T-helper 9 cell (primary cell): Measurements from ENCODE around the gene RSPH3.
"Not testable (repeated sequence)": the region's sequence is repeated elsewhere in the genome, so short reads cannot be mapped to it uniquely, and the experiment has no call there.

ENCODE experiments used
- DNase-seq: peaks from one replicate; pipeline ENCODE4 v3.0.0-alpha.2; 2020

Gene RSPH3

GRCh38 chr6:158972241-158973233, 27.5 kb downstream of the RSPH3 start:
- no peak for DNase-seq

DNA sequence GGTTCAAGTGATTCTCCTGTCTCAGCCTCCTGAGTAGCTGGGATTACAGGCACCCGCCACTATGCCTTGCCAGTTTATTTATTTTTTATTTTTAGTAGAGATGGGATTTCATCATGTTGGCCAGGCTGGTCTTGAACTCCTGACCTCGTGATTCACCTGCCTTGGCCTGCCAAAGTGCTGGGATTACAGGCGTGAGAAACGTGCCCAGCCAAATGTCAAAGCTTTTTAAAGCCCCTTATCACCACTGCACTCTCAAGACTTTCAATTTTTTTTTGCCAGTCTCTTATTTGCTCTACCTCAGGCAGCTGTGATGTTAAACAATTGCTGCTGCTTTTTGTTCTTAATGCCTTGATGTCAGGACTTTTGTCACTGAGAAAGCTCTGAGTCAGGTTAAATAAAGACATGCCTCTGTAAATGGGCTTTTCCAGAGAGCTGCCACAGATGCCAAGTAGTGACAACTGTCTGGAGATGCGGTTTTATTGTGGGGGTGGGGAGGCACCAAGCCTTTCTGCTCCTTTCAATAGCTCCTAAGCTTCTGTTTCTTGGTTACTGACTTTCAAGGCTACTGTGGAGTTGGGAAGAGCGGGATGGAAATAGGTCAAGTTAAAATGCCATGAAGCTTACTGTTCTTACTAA, 29.2 kb downstream of the RSPH3 start:
- DNase-seq = no peak

DNA sequence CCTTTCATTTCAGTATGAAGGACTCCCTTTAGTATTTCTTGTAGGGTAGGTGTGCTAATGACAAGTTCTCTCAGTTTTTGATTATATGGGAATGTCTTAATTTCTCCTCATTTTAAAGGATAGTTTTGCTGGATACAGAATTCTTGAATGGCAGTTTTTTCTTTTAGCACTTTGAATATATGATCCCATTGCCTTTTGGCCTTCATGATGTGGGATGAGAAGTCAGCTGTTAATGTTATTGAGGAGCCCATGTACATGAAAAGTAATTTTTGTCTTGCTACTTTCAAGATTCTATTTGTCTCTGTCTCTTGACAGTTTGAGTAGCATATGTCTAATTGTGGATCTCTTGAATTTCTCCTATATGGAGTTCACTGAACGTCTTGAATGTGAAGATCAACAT, 30.9 kb downstream of the RSPH3 start:
- no peak for DNase-seq

DNA sequence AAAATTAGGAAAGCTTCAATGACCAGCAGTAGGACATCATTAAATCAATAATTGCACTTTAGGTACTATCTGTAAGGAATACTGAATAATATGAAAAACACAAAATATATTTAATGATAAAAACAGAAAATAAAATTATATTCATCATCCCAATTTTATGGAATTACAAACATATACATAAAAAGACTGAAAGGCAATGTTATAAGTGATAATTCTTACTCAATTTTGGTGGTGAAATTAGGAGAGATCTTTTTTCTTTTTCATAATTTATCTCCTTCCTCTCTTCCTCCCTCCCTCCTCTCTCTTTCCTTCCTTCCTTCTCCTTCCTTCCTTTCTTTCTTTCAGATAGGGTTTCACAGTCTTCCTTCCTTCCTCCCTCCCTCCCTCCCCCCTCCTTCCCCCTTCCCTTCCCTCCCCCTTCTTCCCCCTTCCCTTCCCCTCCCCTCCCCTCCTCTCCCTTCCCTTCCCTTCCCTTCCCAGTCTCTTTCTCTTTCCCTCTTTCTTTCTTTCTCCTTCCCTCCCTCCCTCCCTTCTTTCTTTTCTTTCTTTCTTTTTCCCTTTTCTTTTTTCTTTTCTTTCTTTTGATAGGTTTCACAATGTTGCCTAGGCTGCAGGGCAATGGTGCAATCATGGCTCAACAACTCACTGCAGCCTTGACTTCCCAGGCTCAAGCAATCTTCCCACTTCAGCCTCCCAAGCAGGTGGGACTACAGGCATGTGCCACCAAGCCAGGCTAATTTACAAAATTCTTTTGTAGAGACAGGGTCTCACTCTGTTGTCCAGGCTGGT, 36.8 kb downstream of the RSPH3 start:
- DNase-seq = no peak

DNA sequence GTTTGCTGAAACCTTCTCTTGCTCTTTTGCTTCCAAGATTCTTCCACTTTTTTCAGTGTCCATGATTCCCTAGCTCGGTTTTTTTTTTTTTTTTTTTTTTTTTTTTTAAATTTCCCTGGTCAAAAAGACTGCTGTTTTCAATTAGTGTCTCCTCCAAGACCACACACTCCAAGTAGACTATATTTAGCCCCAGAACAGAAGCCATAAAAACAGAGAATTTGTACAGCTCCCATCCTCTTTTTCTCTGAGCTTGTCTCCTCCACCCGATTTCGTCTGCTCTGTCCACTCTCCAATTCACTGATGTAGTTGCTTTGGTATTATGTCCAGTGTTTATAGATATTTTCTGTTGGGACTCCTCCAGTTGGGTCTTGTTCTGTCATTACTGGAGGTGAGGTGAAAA, 37.6 kb downstream of the RSPH3 start:
- DNase-seq = no peak

DNA sequence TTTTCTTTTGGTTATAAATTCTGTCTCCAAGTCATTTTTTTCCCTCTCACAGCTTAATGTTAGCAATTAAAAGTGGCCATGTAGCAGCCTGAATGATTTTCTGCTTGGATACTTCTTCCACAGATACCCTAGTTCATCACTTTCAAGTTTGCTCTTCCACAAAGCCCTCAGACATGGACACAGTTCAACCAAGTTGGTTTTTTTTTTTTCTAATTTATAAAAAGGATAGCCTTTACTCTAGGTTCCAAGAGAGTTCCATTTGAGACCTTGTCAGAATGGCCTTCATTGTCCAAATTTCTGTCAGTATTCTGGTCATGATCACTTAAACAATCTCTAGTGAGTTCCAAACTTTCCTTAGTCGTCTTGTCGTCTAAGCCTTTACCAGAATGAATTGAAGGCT, 40.0 kb downstream of the RSPH3 start:
- DNase-seq = no peak

- no peak for DNase-seq
These were observed 40.5 kb downstream of the RSPH3 start for GRCh38 chr6:158959552-158959951.

DNA sequence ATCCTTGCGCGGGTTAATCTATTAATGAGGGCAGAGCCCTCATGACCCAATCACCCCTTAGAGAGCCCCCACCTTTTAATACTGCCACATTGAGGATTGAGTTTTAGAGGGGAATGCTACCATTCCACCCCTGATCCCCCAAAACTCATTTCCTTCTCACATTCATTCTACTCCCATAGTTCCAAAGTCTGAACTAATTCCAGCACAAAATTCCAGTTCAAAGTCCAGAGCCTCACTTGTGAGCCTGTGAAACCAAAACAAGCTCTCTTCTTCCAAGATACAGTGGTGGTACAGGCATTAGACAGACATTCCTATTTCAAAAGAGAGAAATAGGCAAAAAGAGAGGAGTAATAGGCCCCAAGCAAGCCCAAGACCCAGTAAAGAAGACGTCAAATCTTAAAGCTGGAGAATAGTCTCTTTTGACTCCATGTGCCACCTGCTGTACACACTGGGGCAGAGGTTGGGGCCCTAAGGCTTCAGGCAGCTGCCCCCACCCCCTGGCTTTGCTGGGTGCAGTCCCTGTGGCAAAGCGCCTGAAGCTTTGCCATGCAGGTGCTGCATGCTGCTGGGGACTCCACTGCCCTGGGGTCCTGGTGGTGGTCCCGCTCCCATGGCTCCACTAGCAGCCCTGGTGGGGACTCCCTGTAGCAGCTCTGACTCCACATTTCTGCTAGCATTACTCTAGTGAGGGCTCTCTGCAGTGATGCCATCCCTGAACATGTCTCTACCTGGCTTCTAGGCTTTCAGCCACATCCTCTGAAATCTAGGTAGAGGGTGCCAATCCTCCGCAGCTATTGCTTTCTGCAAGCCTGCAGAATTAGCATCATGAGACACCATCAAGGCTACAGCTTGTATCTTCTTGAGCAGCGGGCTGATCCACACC, 41.3 kb downstream of the RSPH3 start:
- DNase-seq = no peak

- no peak for DNase-seq
These were observed 44.7 kb downstream of the RSPH3 start for GRCh38 chr6:158955255-158955654.

DNA sequence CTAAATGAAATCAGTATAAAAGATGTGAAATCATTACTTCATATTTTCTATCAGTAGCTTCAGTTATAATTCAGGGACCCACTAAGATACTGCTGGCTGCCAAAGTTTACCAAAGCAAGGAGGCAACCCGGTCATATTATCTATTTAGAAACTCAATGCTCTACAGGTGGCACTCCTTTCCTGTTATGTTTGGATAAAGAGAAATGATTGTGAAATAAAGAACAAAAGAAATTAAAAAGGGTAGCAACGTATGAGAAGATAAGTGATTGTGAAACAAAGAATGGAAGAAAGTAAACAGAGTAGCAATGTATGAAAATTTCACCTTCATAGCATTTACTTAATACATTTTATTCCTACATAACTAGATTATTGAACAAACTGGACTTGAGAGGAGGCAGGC, 45.2 kb downstream of the RSPH3 start:
- no peak for DNase-seq

DNA sequence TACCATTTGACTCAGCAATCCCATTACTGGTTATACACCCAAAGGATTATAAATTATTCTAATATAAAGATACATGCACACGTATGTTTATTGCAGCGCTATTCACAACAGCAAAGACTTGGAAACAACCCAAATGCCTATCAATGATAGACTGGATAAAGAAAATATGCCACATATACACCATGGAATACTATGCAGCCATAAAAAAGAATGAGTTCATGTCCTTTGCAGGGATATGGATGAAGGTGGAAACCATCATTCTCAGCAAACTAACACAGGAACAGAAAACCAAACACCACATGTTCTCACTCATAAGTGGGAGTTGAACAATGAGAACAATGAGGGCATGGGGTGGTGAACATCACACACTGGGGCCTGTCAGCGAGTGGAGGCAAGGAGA, 48.0 kb downstream of the RSPH3 start:
- DNase-seq = not testable (repeated sequence)

- not testable (repeated sequence) for DNase-seq
These were observed 48.4 kb downstream of the RSPH3 start for GRCh38 chr6:158951565-158951964.

GRCh38 chr6:158947284-158947683, 52.7 kb downstream of the RSPH3 start:
- no peak for DNase-seq

DNA sequence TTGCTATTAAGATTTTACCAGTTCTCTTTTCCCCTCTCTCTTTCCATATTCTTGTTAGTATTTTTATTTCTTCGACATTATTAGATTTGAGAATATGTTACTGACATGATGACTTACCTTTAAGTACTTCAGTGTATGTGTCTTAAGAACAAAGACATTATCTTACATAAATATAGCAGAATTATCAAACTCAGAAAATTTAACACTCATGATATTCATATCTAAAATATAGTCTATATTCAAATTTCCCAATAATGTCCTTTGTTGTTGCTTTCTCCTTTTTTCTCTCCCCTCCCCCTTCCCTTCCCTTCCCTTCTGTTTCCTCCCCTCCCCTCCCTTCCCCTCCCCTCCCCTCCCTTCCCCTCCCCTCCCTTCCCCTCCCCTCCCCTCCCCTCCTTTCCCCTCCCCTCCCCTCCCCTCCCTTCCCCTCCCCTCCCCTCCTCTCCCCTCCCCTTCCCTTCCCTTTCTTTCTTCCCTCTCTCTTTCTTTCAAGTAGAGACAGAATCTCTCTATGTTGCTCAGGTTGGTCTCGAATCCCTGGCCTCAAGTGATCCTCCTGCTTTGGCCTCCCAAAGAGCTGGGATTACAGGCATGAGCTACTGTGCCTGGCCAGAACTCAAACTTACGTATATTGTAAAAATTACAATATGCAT, 56.5 kb downstream of the RSPH3 start:
- DNase-seq = no peak

GRCh38 chr6:158942349-158942748, 57.7 kb downstream of the RSPH3 start:
- DNase-seq = no peak

- DNase-seq = no peak
These were observed 58.8 kb downstream of the RSPH3 start for GRCh38 chr6:158941246-158941645.

DNA sequence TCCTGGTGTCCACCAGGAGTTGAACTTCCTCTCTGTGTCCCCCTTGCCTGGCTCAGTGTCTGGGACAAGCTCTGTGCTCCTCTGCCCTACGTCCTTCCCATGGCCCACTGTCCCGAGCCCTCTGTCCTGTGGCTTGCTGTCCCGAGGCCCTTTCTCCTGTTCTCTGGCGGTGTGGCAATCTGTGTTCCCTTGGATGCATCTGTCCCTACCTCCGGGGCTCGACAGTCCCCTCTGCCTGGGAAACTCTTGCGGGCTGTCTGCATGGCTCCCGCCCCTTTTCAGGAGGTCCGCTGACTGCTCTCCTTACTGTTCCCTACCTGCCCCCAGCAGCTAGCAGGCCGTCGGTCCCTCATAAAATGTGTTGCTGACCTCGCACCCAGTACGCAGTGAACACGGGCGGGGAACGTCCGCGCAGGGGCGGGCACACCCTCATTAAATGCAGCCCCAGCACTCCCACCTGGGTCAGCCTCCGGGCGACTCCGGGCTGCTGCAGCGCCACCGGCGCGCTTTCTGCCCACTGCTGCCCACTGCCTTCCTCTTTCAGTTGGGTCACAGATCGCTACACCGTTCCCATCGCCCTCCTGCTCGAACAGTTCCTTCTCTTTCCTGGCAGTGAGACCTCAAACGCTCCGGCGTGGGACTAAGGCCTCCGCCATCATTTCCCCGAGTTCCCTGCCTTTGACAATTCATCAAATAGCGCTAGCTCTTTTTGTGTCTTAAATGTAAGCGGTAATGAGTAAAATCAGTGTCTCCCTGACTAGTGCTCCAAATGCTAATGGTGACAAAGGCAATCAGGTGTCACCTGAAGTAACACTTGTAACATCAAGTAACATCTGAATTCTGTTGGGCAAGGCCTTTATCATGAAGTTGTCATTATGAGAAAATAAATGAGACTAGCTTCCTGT, 60.5 kb downstream of the RSPH3 start:
- no peak for DNase-seq

- DNase-seq = no peak
These were observed 61.2 kb downstream of the RSPH3 start for GRCh38 chr6:158938811-158939254.

DNA sequence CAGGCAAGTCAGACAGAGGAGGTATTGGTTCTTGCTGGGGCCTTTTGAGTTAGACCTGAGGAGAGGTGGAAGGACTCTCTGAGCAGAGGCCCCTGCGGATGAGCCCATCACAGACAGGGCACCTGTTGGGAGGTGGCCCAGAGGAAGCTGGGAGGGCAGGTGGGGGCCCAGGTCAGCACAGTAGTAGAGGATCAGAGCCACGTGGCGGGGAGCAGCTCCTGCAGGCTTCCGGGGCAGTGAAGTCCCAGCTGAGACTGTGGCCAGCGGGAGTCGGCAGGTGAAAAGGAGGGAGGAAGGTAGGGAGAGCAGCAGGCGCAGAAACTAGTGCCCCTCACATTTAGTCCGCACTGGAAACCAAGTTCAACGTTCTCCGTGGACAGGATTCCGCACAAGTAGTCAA, 61.8 kb downstream of the RSPH3 start:
- no peak for DNase-seq

- no peak for DNase-seq
These were observed 65.8 kb downstream of the RSPH3 start for GRCh38 chr6:158934157-158934556.
